MG63 (cell line): ENCODE measurements around the gene WWOX. TPM values are rescaled to one million over a fixed set of nuclear protein-coding genes. Genes with fewer than 3 reads are reported as not detected.

Experiments used
- DNase-seq: peaks from one replicate; pipeline ENCODE4 v3.0.0-alpha.2; 2020
- H3K27me3 ChIP-seq: fragments of 250-450 bp; sonication (Bioruptor Pico); 2 replicates; pipeline ENCODE4 v1.5.1; 2020; ENCODE audit warnings: mild to moderate bottlenecking, moderate library complexity
- H3K36me3 ChIP-seq: fragments of 250-450 bp; sonication (Bioruptor Pico); 2 replicates; pipeline ENCODE4 v1.5.1; 2020; ENCODE audit warnings: mild to moderate bottlenecking, moderate library complexity
- H3K4me3 ChIP-seq: fragments of 250-450 bp; sonication (Bioruptor Pico); 2 replicates; pipeline ENCODE4 v1.5.1; 2020; ENCODE audit warnings: mild to moderate bottlenecking, moderate library complexity
- H3K9me3 ChIP-seq: fragments of 250-450 bp; sonication (Bioruptor Pico); 2 replicates; pipeline ENCODE4 v1.5.1; 2020; ENCODE audit warnings: mild to moderate bottlenecking, moderate library complexity
- total RNA-seq: library from RNA; depleted of rRNA; stranded (reverse); fragments of >200 nt; shearing (Covaris generic); gene quantifications from 2 replicates; pipeline ENCODE4 v1.2.3, GENCODE V29; 2014; ENCODE audit warnings: low replicate concordance

The WWOX gene
- total RNA-seq, 1 experiment from 2014 or later = 11.4 TPM

DNA sequence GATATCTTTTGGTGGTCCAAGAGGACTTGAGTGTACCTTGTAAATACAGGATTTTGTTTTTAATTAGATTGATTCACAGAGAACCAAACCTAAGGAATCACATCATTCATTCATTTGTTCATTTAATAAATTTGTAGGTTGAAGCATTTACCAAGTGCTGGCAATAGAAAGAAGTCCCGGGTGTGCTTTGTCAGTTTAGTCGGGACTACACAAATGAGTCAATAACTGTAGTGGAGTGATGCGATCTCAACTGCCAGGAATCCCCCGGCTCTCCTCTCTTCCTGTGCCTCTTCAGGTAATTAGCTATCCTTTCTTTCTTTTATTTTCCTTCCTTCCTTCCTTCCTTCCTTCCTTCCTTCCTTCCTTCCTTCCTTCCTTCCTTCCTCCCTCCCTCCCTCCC lies 1.4 kb upstream of the WWOX start:
- Histone ChIP-seq H3K36me3 (no peaks in the 10 kb centered on the region), H3K27me3 (no peaks in the 10 kb centered on the region), H3K4me3 (no peak overlapping the region), H3K9me3 (no peaks in the 10 kb centered on the region)
- no peak for DNase-seq

DNA sequence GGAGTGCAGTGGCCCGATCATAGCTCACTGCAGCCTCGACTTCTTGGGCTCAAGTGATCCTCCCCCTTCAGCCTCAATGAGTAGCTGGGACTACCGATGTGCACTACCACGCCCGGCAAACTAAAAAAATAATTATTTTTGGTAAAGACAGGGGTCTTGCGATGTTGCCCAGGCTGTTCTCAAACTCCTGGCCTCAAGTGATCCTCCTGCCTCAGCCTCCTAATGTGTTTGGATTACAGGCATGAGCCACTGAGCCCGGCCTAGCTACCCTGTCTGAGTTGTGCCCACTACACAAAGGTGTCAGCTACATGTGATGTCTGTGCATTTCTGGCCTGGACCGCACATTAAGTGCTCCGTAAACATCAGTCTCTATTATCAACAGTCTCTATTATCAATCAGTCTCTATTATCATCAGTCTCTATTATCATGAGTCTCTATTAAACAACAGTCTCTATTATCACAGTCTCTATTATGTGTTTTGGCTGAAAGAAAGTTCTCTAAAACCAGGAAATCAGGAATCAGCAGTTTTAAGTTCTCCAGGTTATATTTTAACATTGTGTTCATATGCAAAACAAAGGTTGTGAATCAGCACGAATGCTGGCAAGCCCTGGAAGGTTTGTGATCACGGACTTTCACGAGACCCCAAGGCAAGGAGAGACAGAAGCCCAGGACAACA lies 721 bp upstream of the WWOX start:
- no peaks in the 10 kb centered on the region for H3K36me3 ChIP-seq
- H3K27me3 ChIP-seq = no peaks in the 10 kb centered on the region
- DNase-seq = no peak
- no peaks in the 10 kb centered on the region for H3K9me3 ChIP-seq
- peak overlapping the region; percentile 73 for H3K4me3 ChIP-seq

DNA sequence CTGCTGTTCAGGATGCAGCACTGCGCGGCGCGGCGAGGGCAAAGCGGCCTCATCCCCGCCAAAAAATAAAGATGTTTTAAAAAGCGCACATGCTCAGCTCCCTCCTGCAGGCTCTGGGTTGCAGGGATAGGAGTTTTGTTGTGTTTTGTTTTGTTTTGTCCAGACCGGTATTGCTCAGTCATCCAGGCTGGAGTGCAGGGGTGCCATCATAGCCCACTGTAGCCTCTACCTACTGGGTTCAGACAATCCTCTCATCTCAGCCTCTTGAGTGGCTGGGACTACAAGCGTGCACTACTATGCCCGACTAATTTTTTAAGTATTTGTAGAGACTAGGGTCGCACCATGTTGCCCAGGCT lies 636 bp downstream of the WWOX start:
- Histone ChIP-seq H3K4me3 (peak overlapping the region; percentile 73), H3K36me3 (no peaks in the 10 kb centered on the region), H3K9me3 (no peaks in the 10 kb centered on the region), H3K27me3 (no peaks in the 10 kb centered on the region)
- no peak for DNase-seq

DNA sequence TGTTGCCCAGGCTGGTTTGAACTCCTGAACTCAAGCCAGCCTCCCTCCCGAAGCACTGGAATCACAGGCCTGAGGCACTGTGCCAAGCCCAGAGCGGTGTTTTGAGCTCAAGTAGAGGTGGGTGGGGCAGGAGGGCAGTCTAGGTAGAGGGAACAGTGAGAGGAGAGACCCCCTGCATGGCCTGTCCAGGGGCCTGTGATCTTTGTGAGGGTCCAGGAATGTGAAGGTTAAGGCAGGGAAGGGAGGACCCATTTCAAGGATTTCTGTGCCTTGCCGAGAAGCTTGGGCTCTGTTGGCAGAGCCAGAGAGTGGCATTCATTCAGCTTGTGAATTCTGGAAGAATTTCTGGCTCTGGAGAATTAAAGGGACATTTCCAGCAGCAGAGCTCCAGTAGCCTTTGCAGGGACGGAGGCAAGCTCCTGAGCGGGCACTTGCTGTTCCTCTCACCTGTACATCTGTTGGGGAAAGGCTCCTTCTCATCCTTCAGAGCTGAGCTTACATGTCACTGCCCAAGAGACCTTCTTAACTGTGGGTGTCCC lies 2.7 kb downstream of the WWOX start:
- H3K27me3 ChIP-seq = no peaks in the 10 kb centered on the region
- H3K9me3 ChIP-seq = no peaks in the 10 kb centered on the region
- no peaks in the 10 kb centered on the region for H3K36me3 ChIP-seq
- no peak overlapping the region for H3K4me3 ChIP-seq
- no peak for DNase-seq

DNA sequence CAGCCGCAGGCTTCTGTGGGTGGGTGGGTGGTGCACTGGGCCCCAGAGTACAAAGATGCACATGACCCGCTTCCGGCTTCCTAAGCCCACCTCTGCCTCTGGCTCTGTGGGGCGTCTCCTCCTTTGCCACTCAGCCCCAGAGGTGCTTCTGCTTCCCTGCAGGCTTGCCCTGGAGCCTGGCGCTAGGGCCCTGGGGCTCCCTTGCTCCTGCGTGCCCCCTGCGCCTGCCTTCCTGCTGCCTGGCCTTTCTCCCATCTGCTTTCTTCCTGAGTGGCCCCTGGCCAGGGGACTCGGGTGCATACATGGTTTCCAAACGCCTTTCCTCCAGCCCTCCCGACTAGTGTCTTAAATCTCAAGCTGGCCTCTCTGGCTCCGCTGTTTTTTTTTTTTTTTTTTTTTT lies 3.4 kb downstream of the WWOX start:
- Histone ChIP-seq H3K4me3 (no peak overlapping the region), H3K36me3 (no peaks in the 10 kb centered on the region), H3K9me3 (no peaks in the 10 kb centered on the region), H3K27me3 (no peaks in the 10 kb centered on the region)
- no peak for DNase-seq

DNA sequence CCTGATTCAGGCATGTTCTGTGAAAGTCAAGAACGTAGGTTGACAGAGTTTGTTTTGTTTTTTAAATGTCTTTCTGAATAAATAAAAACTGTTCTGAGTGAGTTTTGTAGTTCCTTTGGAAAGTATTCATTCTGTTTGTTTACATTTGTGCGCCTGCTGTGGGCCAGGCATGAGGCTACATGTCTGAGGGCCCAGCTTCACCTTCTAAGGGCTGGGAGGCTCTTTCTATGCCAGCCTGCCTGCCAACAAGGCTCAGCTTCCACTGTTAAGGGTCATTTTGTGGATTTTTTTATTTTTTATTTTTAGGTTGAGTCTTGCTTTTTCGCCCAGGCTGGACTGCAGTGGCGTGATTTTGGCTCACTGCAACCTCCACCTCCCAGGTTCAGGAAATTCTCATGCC lies 6.1 kb downstream of the WWOX start:
- Histone ChIP-seq H3K36me3 (no peaks in the 10 kb centered on the region), H3K27me3 (no peaks in the 10 kb centered on the region), H3K9me3 (no peaks in the 10 kb centered on the region), H3K4me3 (no peak overlapping the region)
- peak; percentile 26 for DNase-seq

DNA sequence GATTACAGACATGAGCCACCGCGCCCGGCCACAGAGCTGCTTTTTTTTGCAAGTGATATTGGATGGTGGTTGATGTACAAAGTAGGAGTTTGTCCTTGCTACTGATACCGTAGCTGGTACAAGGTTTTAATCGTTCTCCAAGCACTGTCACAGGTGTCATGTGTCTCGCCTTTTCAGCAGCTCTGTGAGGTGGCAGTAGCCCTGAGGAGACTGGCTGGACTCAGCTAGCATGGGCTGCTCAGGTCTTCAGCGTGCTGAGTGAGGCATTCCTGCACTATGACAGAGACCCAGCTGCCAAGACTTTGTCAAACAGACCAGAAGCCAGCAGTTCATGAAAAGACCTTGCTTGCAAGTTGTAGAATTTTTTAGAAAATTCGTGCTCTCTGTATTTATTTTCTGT lies 7.2 kb downstream of the WWOX start:
- no peaks in the 10 kb centered on the region for H3K27me3 ChIP-seq
- H3K36me3 ChIP-seq = no peaks in the 10 kb centered on the region
- no peaks in the 10 kb centered on the region for H3K9me3 ChIP-seq
- no peak for DNase-seq
- no peak overlapping the region for H3K4me3 ChIP-seq

DNA sequence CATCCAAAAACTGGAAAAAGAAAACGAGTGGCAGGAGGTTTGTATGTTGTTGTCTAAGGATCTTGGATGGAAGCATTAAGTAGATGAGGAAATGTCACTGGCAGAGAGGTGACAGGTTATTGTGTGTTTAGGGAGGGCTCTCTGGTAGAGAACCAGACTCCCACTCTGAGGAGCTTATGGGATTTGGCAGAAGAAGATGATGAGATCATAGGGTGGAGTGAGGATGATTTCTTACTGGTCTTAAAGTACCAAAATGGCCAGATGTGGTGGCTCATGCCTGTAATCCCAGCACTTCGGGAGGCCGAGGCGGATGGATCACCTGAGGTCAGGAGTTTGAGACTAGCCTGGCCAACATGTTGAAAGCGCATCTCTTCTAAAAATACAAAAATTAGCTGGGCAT lies 9.0 kb downstream of the WWOX start:
- Histone ChIP-seq H3K4me3 (no peak overlapping the region), H3K36me3 (no peaks in the 10 kb centered on the region), H3K27me3 (no peaks in the 10 kb centered on the region), H3K9me3 (no peaks in the 10 kb centered on the region)
- DNase-seq = no peak

DNA sequence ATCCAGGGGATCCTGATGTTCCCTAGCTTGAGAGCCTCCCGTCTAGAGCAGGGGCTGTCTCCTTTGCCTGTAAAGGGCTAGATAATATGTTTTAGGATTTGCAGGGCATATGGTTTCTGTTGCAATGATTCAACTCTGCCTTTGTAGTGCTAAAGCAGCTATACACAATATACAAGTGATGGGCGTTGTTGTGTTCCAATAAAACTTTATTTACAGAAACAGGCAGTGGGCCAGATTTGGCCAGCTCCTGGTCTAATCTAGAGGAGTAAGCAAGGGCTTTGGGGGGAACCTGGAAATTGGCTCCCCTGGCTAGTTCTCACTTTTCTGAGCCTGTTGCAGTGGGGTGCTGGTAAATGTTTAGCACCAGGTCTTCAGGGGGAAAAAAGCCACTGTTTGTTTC lies 13.8 kb downstream of the WWOX start:
- Histone ChIP-seq H3K4me3 (no peak overlapping the region), H3K27me3 (no peaks in the 10 kb centered on the region)

DNA sequence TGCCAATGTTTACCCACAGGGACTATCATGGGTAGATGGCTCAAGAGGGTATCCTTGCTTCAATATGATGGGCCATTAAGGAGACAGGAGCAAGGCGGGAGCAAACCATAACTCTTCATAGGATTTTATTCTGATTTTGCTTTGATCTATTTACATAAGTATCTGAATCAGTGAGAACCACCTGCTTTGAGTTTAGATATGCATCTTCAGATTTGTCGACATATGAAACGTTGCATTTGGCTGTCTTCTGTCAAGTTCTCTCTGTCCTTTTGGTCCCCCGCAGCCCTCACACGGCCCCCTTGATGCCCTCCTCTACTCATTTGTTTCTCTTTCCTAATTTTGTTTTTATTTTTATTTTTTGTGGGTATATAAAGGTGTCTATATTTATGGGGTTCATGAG lies 16.2 kb downstream of the WWOX start:
- no peak for DNase-seq

More for the DNA sequence above, 13.8 kb downstream of the WWOX start:
- H3K36me3 ChIP-seq = no peaks in the 10 kb centered on the region
- DNase-seq = no peak
- no peaks in the 10 kb centered on the region for H3K9me3 ChIP-seq

DNA sequence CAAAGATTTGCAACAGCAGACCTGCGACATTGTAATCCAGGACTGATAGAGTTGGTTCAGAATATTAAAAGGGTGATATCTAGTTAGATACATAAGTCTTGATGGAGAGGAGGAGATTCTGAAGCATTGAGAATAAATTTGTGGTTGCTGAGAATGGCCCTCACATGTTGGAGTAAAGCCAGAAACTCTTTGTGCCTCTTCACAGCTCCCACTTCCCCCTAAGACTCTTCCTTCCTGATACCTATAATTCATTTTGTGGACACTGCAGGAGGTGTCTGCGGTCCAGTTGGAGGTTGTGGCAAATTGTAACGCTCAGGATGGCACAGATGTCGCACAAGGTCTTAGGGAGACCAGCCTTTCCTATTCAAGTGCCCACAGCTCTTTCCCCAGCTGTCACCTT lies 17.5 kb downstream of the WWOX start:
- no peak for DNase-seq
- Histone ChIP-seq H3K36me3 (no peaks in the 10 kb centered on the region), H3K27me3 (no peaks in the 10 kb centered on the region)

More for the DNA sequence above, 16.2 kb downstream of the WWOX start:
- Histone ChIP-seq H3K36me3 (no peaks in the 10 kb centered on the region), H3K9me3 (no peaks in the 10 kb centered on the region), H3K27me3 (no peaks in the 10 kb centered on the region), H3K4me3 (no peak overlapping the region)

DNA sequence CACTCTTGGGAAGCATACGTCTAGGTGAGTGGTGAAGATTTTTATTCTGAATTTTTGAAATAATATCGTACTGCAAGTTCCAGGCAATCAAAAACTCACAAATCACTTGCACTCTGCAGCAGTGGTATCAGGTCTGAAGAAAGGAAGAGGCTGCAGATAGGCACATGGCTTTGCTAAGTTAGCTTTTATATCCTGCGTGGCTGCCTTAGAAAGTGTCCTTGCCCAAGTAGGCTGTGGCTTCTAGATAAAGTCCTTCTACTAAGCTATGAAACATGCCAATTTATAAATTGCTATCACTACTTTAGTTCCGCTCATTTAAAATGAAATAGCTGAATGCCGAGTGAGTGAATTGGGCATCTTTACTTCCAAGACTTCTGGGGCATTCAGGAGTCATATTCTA lies 17.9 kb downstream of the WWOX start:
- DNase-seq = no peak
- H3K4me3 ChIP-seq = no peak overlapping the region
- H3K27me3 ChIP-seq = no peaks in the 10 kb centered on the region
- H3K36me3 ChIP-seq = no peaks in the 10 kb centered on the region
- no peaks in the 10 kb centered on the region for H3K9me3 ChIP-seq

More for the DNA sequence above, 17.5 kb downstream of the WWOX start:
- H3K4me3 ChIP-seq = no peak overlapping the region
- H3K9me3 ChIP-seq = no peaks in the 10 kb centered on the region

DNA sequence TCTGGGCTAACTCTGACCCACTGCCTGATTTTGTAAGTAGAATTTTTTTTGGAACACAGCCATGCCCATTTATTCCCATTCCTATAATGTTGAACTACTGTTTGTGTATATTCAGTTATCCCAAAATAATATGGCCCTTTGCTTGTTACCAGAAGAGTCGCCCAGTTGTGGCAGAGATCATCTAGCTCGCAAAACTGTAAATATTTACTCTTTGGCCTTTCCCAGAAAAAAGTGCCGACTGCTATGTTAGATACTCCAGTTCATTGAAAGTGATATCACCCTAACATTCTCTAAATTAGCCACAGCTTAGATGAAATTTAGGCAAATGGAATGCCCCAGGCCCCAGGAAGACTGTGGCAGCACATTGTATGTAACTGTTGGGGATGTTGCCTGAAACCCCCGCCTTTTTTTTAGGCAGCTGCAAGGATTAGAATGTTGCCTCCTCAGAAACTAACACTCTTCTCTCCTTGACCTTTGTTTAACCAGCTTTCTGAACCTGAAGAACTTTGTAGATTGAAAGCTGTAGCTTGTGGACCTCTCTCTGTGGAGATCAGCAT lies 19.1 kb downstream of the WWOX start:
- Histone ChIP-seq H3K27me3 (no peaks in the 10 kb centered on the region), H3K4me3 (no peak overlapping the region), H3K9me3 (no peaks in the 10 kb centered on the region), H3K36me3 (no peaks in the 10 kb centered on the region)
- no peak for DNase-seq

DNA sequence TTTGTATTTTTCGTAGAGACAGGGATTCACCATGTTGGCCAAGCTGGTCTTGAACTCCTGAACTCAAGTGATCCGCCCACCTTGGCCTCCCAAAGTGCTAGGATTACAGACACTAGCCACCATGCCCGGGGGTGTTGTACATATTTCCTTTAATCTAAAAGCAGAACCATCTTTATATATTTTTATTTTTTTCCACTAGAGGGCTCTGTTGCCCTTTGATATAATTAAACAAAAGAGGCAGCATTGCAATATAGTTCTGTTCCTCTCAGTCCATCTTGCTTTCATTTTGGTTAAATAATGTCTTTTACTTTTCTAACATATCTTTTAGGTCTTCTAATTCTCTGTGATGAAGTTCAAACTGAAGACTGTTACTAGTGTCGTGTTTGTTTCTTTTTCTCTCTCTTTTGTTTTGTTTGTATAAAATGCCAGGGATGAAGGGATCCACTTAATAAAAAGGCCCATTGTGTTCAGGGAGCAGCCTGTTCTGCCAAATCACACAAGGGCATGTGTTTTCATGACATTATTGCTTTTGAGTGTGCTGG lies 23.4 kb downstream of the WWOX start:
- Histone ChIP-seq H3K36me3 (no peaks in the 10 kb centered on the region), H3K4me3 (no peak overlapping the region), H3K27me3 (no peaks in the 10 kb centered on the region), H3K9me3 (no peaks in the 10 kb centered on the region)
- peak; percentile 6 for DNase-seq

DNA sequence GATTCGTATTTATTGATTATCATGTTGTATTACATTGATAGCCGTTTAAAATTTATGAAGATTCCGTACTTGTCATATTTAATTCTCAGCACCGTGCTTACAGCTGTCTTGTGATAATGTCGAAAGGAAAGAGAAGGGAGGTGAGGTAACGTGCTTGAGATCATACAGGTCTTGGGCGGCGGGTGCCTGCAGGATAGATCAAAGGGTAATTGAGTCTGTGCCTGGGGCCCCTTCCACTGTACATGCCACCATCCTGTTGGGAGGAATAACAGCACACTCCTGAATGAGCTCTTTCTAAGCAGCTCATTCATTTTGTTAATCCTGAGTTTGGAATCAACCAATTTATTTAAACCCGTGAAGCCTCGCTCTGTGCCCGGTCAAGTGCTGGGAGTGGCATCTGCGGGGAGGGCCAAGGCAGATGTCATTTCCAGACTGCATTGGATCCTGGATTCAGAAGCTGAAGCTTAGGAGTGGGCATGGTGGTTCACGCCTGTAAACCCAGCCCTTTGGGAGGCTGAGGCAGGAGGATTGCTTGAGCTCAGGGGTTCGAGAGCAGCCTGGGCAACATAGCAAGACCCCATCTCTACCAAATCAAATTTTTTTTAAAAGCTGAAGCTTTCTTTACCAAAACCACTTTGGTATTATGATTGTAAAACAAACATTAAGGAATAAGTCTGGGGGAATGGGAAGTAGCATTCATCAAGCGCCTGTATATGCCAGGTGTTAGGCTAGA lies 25.8 kb downstream of the WWOX start:
- no peak for DNase-seq
- no peaks in the 10 kb centered on the region for H3K27me3 ChIP-seq
- no peak overlapping the region for H3K4me3 ChIP-seq
- H3K9me3 ChIP-seq = no peaks in the 10 kb centered on the region
- no peaks in the 10 kb centered on the region for H3K36me3 ChIP-seq

DNA sequence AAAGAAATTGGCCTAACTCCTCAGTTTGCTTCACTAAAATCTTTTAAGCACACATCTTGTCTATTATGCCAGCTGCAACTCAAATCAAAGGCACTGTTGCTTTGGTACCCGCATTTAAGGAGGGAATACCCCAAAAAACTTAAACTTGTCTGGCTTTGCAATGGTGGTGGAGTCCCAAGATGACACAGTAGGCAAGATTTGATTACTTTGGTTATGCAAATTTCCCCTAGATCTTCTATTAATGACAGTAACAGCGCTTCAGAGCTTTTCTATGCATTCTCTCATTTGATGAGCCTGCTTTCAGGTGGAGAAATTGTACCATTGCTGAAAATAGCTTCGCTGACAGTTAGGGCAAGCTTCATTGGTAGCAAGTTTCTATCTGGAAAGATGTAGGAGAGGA lies 27.2 kb downstream of the WWOX start:
- DNase-seq = no peak
- H3K9me3 ChIP-seq = no peaks in the 10 kb centered on the region
- no peaks in the 10 kb centered on the region for H3K36me3 ChIP-seq
- H3K27me3 ChIP-seq = no peaks in the 10 kb centered on the region
- H3K4me3 ChIP-seq = no peak overlapping the region

DNA sequence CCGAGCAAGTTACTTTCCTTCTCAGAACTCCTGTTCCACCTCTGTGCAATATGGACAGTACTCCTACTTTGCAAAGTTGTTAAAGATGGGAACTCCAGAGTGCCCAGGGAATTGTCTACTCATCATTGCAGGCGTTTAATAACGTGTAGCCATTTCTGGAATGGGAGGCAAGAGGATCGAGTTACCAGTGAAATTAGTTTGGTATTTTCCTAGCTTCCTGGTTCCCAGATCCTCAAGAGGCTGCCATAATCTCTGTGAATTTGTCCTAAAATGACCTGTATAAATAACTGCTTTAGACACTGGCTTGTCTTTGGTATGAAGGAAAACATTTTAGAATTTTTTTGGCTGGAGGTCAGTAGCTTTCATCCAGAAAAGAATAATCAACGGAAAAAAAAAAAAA lies 27.7 kb downstream of the WWOX start:
- Histone ChIP-seq H3K36me3 (no peaks in the 10 kb centered on the region), H3K9me3 (no peaks in the 10 kb centered on the region), H3K4me3 (no peak overlapping the region), H3K27me3 (no peaks in the 10 kb centered on the region)
- DNase-seq = no peak
